A673 (cell line): ENCODE data around the gene ANKRD50. TPM values are rescaled to one million over a fixed set of nuclear protein-coding genes. Genes with fewer than 3 reads are reported as not detected.

Source experiments
- BruUV-seq: library from RNA; stranded (reverse); fragments of 400-500 nt; replicated peaks from 2 replicates; lab custom pipeline; 2021; lab: Mats Ljungman, UMichigan
- CTCF ChIA-PET: fragments of 300-600 bp; sonication (Branson Sonifier 250); formaldehyde crosslinking; loops from one replicate; lab custom pipeline; 2022; ENCODE audit warnings: antibody characterized with exemption; lab: Charles Lee
- POLR2A ChIA-PET: fragments of 300-600 bp; sonication (Branson Sonifier 250); formaldehyde crosslinking; loops from one replicate; lab custom pipeline; 2022; ENCODE audit warnings: antibody characterized with exemption; ENCODE audit not compliant: low non-redundant PET; lab: Charles Lee
- DNase-seq: peaks from one replicate; pipeline ENCODE4 v3.0.0-alpha.2; 2015; ENCODE audit warnings: low spot score
- H3K27ac ChIP-seq: fragments of 200-600 bp; sonication (generic); 2 replicates; pipeline ENCODE4 v1.5.1; 2016; ENCODE audit warnings: mixed run types, low read depth, mild to moderate bottlenecking, mixed read lengths, antibody characterized with exemption, low read length; ENCODE audit not compliant: poor library complexity, severe bottlenecking
- H3K27me3 ChIP-seq: fragments of 200-600 bp; sonication (generic); replicated peaks from 2 replicates; pipeline ENCODE4 v1.6.1; 2017; ENCODE audit warnings: mixed run types, low read depth, mild to moderate bottlenecking, mixed read lengths, antibody characterized with exemption, low read length; ENCODE audit not compliant: insufficient read depth, poor library complexity
- H3K36me3 ChIP-seq: fragments of 200-600 bp; sonication (generic); 2 replicates; pipeline ENCODE4 v1.6.1; 2016; ENCODE audit warnings: mixed run types, mild to moderate bottlenecking, mixed read lengths, antibody characterized with exemption, low read length; ENCODE audit not compliant: insufficient read depth, poor library complexity, severe bottlenecking
- H3K4me1 ChIP-seq: fragments of 200-600 bp; sonication (generic); 2 replicates; pipeline ENCODE4 v1.6.1; 2017; ENCODE audit warnings: mixed run types, mild to moderate bottlenecking, mixed read lengths, antibody characterized with exemption, low read length; ENCODE audit not compliant: insufficient read depth, poor library complexity, severe bottlenecking
- H3K4me3 ChIP-seq: fragments of 200-600 bp; sonication (generic); 2 replicates; pipeline ENCODE4 v1.5.1; 2016; ENCODE audit warnings: low read depth, mixed run types, mild to moderate bottlenecking, mixed read lengths, low read length; ENCODE audit not compliant: poor library complexity, severe bottlenecking
- H3K9me3 ChIP-seq: fragments of 200-600 bp; sonication (generic); 2 replicates; pipeline ENCODE4 v1.6.1; 2016; ENCODE audit warnings: mixed run types, low read depth, mild to moderate bottlenecking, mixed read lengths, antibody characterized with exemption, low read length; ENCODE audit not compliant: poor library complexity, severe bottlenecking
- EZH2 ChIP-seq: fragments of 200-600 bp; sonication (generic); IDR thresholded peaks from 2 replicates; pipeline ENCODE4 v1.6.1; 2017; ENCODE audit warnings: borderline replicate concordance, low read depth, mild to moderate bottlenecking, mixed read lengths, antibody characterized with exemption, low read length; ENCODE audit not compliant: poor library complexity, severe bottlenecking
- intact Hi-C: fragments of 100-400 bp; cut with micrococcal nuclease; formaldehyde crosslinking; loops from one replicate; pipeline ENCODE4 v1.10.0; 2022; ENCODE audit not compliant: unreplicated experiment
- total RNA-seq: library from RNA; stranded (reverse); gene quantifications from 2 replicates; pipeline ENCODE4 v1.2.3, GENCODE V29; 2021
- TF ChIP-seq, protein P1 (sequence below): fragments of 300-800, 200-600 bp; sonication (generic); conservative IDR thresholded peaks from 2 replicates; pipeline ENCODE4 v1.5.1; 2017; ENCODE audit warnings: low read depth, mild to moderate bottlenecking, antibody characterized with exemption, low read length, moderate library complexity, mixed read lengths

The ANKRD50 gene
- total RNA-seq, 1 experiment from 2014 or later = 18.4 TPM

DNA sequence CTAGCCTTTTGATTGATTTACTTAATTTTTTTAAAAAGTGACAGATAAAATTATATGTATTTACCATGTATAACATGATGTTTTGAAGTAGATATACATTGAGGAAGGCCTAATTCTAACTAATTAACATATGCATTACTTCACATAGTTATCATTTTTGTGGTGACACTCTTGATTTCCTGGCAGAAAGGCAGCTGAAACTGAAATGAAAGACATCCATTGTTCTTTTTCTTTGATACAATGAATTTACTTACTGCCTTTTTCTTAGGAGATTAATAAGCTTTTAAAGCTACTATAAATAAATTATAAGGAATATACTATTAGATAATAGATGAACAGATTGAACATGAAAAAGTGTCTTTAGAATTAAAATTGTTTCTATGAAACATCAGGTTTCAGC is 26.7 kb downstream of the ANKRD50 start:
- intact Hi-C loops = no loop called here
- Histone ChIP-seq H3K4me3 (no peak overlapping the region), H3K4me1 (peaks cover 17% of the 10 kb centered on the region), H3K27me3 (no peaks in the 10 kb centered on the region), H3K9me3 (no peaks in the 10 kb centered on the region), H3K36me3 (no peaks in the 10 kb centered on the region), H3K27ac (peak overlapping the region; percentile 51)
- TF ChIP-seq, protein P1, sequence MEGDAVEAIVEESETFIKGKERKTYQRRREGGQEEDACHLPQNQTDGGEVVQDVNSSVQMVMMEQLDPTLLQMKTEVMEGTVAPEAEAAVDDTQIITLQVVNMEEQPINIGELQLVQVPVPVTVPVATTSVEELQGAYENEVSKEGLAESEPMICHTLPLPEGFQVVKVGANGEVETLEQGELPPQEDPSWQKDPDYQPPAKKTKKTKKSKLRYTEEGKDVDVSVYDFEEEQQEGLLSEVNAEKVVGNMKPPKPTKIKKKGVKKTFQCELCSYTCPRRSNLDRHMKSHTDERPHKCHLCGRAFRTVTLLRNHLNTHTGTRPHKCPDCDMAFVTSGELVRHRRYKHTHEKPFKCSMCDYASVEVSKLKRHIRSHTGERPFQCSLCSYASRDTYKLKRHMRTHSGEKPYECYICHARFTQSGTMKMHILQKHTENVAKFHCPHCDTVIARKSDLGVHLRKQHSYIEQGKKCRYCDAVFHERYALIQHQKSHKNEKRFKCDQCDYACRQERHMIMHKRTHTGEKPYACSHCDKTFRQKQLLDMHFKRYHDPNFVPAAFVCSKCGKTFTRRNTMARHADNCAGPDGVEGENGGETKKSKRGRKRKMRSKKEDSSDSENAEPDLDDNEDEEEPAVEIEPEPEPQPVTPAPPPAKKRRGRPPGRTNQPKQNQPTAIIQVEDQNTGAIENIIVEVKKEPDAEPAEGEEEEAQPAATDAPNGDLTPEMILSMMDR = no peak
- no peak for TF ChIP-seq EZH2
- CTCF ChIA-PET = no interaction called here
- POLR2A ChIA-PET = no interaction called here
- DNase-seq = peak; percentile 32
- no TSS peak for BruUV-seq

DNA sequence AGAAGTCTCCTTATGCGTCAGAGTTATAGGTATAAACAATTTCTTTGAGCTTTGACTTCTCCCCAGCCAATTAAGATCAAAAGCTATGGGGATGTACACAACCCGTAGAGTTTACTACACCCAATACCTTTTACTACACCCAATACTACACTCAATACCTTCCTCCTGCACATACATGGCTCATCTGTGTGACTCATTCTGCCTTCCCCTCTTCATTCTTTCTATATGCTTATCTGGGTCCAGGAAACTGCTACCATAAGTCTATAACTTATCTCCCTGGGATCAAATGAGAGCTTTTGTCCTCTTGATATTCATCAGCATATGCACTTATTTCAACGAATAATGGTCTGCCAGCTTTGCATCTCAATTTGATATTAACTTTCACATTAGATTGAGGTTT is 28.2 kb downstream of the ANKRD50 start:
- intact Hi-C loops = no loop called here
- CTCF ChIA-PET = interaction anchor here (0.5 to 0.7 kb wide), 2 partner anchors 148 to 1709 kb away, joined by 3 to 4 read pairs; no protein-coding TSS in a partner anchor
- Histone ChIP-seq H3K4me3 (no peak overlapping the region), H3K9me3 (no peaks in the 10 kb centered on the region), H3K4me1 (peaks cover 17% of the 10 kb centered on the region), H3K27ac (no peak overlapping the region), H3K36me3 (no peaks in the 10 kb centered on the region), H3K27me3 (no peaks in the 10 kb centered on the region)
- BruUV-seq = no TSS peak
- POLR2A ChIA-PET = interaction anchor here (0.7 to 0.8 kb wide), 2 partner anchors 27 to 278 kb away, joined by 5 to 7 read pairs; no protein-coding TSS in a partner anchor
- TF ChIP-seq EZH2 = no peak
- TF ChIP-seq, protein P1 = no peak
- peak; percentile 33 for DNase-seq

DNA sequence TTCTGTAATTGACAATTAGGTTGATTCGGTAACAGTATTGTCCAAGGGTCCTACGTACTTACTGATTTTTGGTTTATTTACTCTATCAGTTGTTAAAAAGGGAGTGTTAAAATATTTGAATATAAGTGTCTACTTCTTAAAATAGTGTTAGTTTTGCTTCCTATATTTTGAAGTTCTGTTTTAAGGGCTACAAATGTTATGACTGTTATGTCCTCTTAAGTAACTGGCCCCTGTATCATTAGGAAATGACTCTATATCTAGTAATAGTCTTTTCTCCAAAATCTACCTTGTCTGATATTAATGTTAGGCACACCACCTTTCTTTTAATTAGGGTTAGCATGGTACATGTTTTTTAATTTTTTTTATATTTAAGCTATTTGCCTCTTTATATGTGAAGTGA is 30.1 kb downstream of the ANKRD50 start:
- TF ChIP-seq EZH2 = no peak
- TF ChIP-seq, protein P1 = no peak
- no peak for DNase-seq
- CTCF ChIA-PET = no interaction called here
- Histone ChIP-seq H3K4me3 (no peak overlapping the region), H3K27me3 (no peaks in the 10 kb centered on the region), H3K36me3 (no peaks in the 10 kb centered on the region), H3K4me1 (peaks cover 17% of the 10 kb centered on the region), H3K27ac (no peak overlapping the region), H3K9me3 (no peaks in the 10 kb centered on the region)
- POLR2A ChIA-PET = no interaction called here
- intact Hi-C loops = no loop called here
- no TSS peak for BruUV-seq
